Astrocyte of the spinal cord (primary cell): Measurements from ENCODE around the gene EGFL7.

Source experiments
- DNase-seq: peaks from one replicate; pipeline ENCODE4 v3.0.0; 2011; ENCODE audit warnings: low read depth, low spot score
- H3K4me3 ChIP-seq: 2 replicates; pipeline ENCODE4 v1.5.1; 2011; ENCODE audit warnings: low read depth, mild to moderate bottlenecking, low read length, moderate library complexity
- in situ Hi-C: cut with HindIII; loops from 2 replicates; pipeline ENCODE4 v1.10.0; 2017; ENCODE audit warnings: low sequenced_read_pairs
- TF ChIP-seq, protein P1 (sequence below): IDR thresholded peaks from 2 replicates; pipeline ENCODE4 v1.5.1; 2012; ENCODE audit warnings: low read depth, mild to moderate bottlenecking, low read length, inconsistent platforms

The EGFL7 gene

GRCh38 chr9:136720898-136721338 lies 58.2 kb downstream of the EGFL7 start:
- in situ Hi-C loops: no loop called here
- TF ChIP-seq, protein P1, sequence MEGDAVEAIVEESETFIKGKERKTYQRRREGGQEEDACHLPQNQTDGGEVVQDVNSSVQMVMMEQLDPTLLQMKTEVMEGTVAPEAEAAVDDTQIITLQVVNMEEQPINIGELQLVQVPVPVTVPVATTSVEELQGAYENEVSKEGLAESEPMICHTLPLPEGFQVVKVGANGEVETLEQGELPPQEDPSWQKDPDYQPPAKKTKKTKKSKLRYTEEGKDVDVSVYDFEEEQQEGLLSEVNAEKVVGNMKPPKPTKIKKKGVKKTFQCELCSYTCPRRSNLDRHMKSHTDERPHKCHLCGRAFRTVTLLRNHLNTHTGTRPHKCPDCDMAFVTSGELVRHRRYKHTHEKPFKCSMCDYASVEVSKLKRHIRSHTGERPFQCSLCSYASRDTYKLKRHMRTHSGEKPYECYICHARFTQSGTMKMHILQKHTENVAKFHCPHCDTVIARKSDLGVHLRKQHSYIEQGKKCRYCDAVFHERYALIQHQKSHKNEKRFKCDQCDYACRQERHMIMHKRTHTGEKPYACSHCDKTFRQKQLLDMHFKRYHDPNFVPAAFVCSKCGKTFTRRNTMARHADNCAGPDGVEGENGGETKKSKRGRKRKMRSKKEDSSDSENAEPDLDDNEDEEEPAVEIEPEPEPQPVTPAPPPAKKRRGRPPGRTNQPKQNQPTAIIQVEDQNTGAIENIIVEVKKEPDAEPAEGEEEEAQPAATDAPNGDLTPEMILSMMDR: no peak
- H3K4me3 ChIP-seq: no peak overlapping the region
- no peak for DNase-seq

GRCh38 chr9:136721339-136722092 lies 58.8 kb downstream of the EGFL7 start:
- in situ Hi-C loops: no loop called here
- no peak overlapping the region for H3K4me3 ChIP-seq
- DNase-seq: peak; percentile 78
- TF ChIP-seq, protein P1: no peak
